ENCODE measurements around the gene DEUP1. TPM values are rescaled to one million over a fixed set of nuclear protein-coding genes. Genes with fewer than 3 reads are reported as not detected.
"Not testable (repeated sequence)": the region's sequence is repeated elsewhere in the genome, so short reads cannot be mapped to it uniquely, and the experiment has no call there.

DEUP1 gene
- total RNA-seq, 4 donors from 2014 or later: 0.41 TPM; not detected in 3

GRCh38 chr11:93403930-93404329 lies 73.4 kb downstream of the DEUP1 start:
- Histone ChIP-seq H3K9me3 (no peaks in the 10 kb centered on the region), H3K27ac (no peak overlapping the region), H3K4me3 (no peak overlapping the region), H3K27me3 (no peaks in the 10 kb centered on the region), H3K4me1 (no peaks in the 10 kb centered on the region), H3K36me3 (no peaks in the 10 kb centered on the region)
- no peak for DNase-seq
- TF ChIP-seq CTCF (IDR thresholded peaks at IDR 0.05) (no peak), POLR2A (IDR thresholded peaks at IDR 0.05) (no peak)
- intact Hi-C loops (cut with DNase I; ENCODE audit: low total_unique reads): no loop called here

GRCh38 chr11:93407777-93408401 lies 77.3 kb downstream of the DEUP1 start:
- Histone ChIP-seq H3K4me1 (no peaks in the 10 kb centered on the region), H3K4me3 (no peak overlapping the region), H3K27ac (no peak overlapping the region), H3K36me3 (no peaks in the 10 kb centered on the region), H3K9me3 (no peaks in the 10 kb centered on the region), H3K27me3 (no peaks in the 10 kb centered on the region)
- intact Hi-C loops (cut with DNase I; ENCODE audit: low total_unique reads): no loop called here
- DNase-seq: no peak
- TF ChIP-seq CTCF (IDR thresholded peaks at IDR 0.05) (no peak), POLR2A (IDR thresholded peaks at IDR 0.05) (no peak)

- no peak for DNase-seq
- Histone ChIP-seq H3K4me3 (no peak overlapping the region), H3K9me3 (no peaks in the 10 kb centered on the region), H3K4me1 (no peaks in the 10 kb centered on the region), H3K36me3 (no peaks in the 10 kb centered on the region), H3K27me3 (no peaks in the 10 kb centered on the region), H3K27ac (peak overlapping the region in 1 of 2 donors; percentile 14)
- intact Hi-C loops (cut with DNase I; ENCODE audit: low total_unique reads): no loop called here
- TF ChIP-seq CTCF (IDR thresholded peaks at IDR 0.05) (no peak), POLR2A (IDR thresholded peaks at IDR 0.05) (no peak)
These were observed 79.9 kb downstream of the DEUP1 start for GRCh38 chr11:93410441-93410840.

DNA sequence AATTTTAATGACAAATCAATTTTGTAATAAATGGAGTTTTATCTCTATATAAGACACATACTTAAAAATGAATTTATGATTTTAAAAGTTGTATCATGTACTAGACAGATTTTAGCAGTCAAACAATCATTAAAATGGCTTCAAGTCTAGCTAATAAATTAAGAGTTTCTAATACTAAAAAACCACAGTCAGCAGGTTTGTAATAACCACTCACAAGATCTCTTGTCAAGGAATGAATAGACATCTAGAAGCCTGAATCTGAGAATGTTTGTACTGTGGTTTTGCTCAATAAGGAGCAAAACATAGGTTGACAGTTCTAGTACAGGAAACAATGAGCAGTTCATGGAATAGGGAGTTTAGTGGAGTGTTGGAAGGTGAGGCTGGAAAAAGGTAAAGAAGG lies 81.2 kb downstream of the DEUP1 start:
- Histone ChIP-seq H3K27ac (no peak overlapping the region), H3K27me3 (no peaks in the 10 kb centered on the region), H3K4me3 (no peak overlapping the region), H3K9me3 (no peaks in the 10 kb centered on the region), H3K36me3 (no peaks in the 10 kb centered on the region), H3K4me1 (no peaks in the 10 kb centered on the region)
- intact Hi-C loops (cut with DNase I; ENCODE audit: low total_unique reads): no loop called here
- no peak for TF ChIP-seq CTCF (IDR thresholded peaks at IDR 0.05)
- TF ChIP-seq POLR2A (IDR thresholded peaks at IDR 0.05): no peak
- DNase-seq: no peak

GRCh38 chr11:93432247-93432646 lies 101.7 kb downstream of the DEUP1 start:
- H3K4me1 ChIP-seq: no peaks in the 10 kb centered on the region
- TF ChIP-seq POLR2A (IDR thresholded peaks at IDR 0.05): no peak
- H3K27ac ChIP-seq: no peak overlapping the region
- no peaks in the 10 kb centered on the region for H3K9me3 ChIP-seq
- H3K4me3 ChIP-seq: no peak overlapping the region
- H3K27me3 ChIP-seq: no peaks in the 10 kb centered on the region
- intact Hi-C loops (cut with DNase I; ENCODE audit: low total_unique reads): no loop called here
- DNase-seq: no peak
- no peaks in the 10 kb centered on the region for H3K36me3 ChIP-seq

GRCh38 chr11:93443232-93443631 lies 112.7 kb downstream of the DEUP1 start:
- H3K4me3 ChIP-seq; H3K27ac ChIP-seq; H3K4me1 ChIP-seq; intact Hi-C loops (cut with DNase I; ENCODE audit: low total_unique reads); H3K9me3 ChIP-seq; DNase-seq; H3K36me3 ChIP-seq; H3K27me3 ChIP-seq: not testable (repeated sequence)

Measured in uterus (tissue), 4 donors.